Measurements from ENCODE around the gene DPP4.
A peak's percentile ranks its signal among the peaks of the same experiment; 100 is the strongest.

The DPP4 gene

DNA sequence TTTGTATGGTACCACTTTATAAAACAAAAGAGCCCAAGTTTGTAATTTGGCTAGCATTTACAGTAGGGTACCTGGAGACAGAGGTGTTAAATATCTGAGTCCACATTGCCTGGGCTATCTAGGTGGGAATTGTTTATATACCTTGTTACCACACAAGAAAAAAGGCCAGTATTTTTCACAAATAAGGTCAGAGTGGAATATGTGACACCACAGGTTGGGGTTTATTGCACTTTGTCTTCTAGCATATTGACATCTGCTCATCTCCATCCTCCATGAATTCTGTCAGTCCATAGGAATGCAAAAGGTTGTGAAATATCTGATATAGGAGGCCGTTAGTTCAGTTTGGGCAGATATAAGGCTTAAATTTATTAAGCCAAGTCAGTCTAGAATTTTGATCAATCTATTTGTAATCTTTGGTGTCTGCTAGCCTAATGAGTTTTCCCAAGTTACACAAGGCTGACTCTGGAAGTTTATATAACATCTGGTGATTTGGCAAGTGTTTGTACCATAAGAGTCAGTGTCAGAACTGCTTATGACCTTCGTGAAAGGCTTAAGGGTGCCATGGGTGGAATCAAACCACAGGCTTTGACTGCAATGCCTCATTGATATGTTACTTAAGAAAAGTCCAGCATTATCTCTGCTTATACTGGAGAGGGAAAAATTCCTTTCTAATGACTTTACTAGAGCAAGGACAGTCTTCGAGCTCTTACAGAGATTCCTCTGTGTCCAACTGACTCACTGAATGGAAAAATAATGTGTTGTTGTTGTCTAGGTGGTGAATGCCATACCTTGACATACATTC is 11.3 kb upstream of the DPP4 start:
- DNase-seq (ENCODE audit: low spot score): no peak

- DNase-seq (ENCODE audit: low spot score): no peak
Observed at GRCh38 chr2:162084536-162084935, 10.5 kb upstream of the DPP4 start.

- no peak for DNase-seq (ENCODE audit: low spot score)
Observed at GRCh38 chr2:162082681-162083080, 8.7 kb upstream of the DPP4 start.

DNA sequence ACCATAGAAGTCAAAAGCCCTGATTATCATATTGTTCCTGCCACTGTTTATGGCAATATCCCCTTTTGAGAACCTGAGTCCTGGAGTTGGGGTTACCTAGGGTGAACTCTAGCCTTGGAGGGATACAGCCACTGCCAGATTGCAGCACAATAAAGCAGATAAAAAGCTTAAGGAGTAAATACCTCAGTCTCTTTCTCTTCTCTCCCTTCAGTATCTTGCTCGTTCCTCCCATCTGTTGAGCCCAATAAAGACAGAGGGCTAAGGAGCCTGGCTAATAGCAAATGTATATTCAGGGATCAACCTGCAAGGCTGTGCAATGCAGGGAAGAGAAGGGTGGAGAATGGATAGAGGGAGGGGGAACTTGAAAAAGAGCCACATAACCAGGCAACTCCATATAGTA is 8.0 kb upstream of the DPP4 start:
- DNase-seq (ENCODE audit: low spot score): no peak

GRCh38 chr2:162079514-162079913 is 5.5 kb upstream of the DPP4 start:
- no peak for DNase-seq (ENCODE audit: low spot score)

- no peak for DNase-seq (ENCODE audit: low spot score)
Observed at GRCh38 chr2:162075689-162076132, 1.7 kb upstream of the DPP4 start.

- no peak for DNase-seq (ENCODE audit: low spot score)
Observed at GRCh38 chr2:162074928-162075688, 1.1 kb upstream of the DPP4 start.

DNA sequence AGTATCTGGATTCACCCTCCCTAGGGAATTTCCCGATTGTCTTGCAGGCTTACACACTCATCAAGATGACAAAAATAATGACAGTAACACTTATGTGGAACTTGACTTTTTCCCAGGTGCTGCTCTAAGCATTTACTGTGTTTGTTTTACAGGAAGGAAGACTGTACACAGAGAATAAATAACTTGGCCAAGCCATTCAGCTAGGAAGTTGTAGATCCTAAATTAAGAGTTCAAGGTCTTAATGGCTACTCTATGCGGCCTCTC is 549 bp upstream of the DPP4 start:
- no peak for DNase-seq (ENCODE audit: low spot score)

DNA sequence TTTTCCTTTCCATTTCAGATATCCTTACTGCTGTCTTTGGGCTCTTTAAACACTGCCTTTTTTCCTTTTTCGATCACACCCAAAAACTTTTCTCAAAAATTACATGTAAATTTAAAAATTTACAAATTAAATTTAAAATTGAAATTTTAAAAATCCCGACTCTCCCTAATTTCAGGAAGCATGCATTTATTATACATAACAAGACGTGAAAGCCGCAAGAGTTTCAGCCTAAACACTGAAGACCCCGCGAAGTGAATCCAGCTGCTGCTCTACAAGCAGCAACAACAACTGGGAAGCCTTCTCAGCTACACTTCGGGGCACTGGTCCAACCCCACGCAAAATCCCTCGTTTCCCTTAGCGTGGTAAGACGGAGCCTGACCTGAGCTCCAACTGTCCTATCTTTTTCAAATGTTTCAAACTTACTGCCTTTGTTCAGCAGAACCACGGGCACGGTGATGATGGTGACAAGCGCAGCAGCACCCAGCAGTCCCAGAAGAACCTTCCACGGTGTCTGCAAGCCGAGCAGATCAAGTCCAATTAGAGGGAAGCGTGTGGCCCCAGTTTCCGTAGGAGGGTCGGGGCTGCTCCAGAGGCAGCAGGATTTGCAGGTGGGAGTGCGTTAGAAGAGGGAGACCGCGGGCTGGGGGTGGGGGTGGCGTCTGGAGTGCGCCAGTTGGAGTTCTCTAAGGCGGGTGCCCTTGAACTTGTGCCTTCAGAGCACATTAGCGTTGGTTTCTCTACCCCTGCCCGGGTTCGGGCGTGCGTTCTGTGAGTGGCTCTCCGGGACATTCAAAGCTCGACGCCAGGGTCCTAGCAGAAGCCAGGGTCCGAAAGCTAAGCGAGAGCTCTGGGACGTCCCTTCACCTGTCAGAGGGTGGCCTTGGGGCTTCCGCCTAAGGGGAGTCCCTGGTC is 783 bp downstream of the DPP4 start:
- DNase-seq (ENCODE audit: low spot score): no peak

GRCh38 chr2:162072181-162072702 is 1.8 kb downstream of the DPP4 start:
- peak; percentile 84 for DNase-seq (ENCODE audit: low spot score)

- DNase-seq (ENCODE audit: low spot score): no peak
Observed at GRCh38 chr2:162071001-162071400, 3.0 kb downstream of the DPP4 start.

DNA sequence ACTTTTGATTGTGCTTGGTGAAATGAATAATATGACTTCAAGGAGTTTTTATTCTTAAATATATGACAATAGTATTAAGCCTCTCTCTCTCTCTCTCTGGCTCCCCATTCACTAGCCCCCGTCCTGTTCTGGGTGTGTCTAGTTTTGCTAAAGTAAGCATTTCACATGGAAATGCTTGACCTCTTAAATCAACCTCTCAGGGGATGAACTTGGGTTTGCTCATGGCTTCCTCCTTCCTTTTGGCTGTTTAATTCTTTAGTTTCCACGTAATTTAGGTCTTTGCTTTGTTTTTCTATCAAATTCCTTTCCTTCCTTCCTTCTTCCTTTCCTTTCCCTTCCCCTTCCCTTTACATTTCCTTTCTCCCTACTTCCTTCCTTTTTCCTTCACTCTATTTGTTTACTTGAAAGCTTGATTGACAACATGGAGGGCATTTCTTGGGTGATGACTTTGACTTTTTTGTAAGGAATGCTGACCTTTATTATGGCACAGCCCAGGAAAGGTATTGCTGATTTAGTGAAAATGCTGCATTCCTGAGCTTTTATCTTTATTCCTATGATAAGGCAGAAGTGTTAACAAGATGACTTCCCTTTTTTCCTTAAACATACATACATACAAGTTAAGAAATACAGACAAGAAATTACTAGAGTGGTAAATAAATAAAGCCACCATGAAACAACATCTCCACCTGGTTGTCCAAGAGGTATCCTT is 3.6 kb downstream of the DPP4 start:
- no peak for DNase-seq (ENCODE audit: low spot score)

DNA sequence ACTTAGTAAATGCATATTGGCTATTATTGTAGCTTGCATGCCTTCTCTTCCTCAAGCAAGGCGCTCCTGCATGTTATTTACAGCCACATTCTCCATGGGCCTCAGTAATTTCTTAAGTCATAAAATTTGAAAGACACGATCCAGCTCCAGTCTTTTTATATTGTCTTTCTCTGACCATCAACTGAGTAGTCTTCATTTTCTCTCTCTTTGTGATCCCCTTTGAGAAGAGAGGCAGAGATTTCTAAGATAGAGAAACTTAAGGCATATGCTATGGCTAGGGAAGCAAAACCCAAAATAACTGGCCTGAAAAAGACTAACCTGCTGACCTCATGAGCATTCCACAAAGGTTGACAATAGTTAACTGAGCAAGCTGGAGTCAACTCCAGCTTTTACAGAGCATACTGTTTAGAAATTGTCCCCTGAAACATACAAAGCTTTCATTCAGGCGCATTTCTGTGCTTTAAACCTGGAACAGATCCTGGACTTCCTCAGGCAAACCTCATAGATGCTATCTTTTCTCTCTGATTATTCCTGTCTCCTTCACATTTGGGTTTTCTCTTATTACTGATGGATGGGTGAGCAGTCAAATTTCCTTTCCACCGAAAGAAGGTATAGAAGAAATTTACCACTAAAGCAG is 4.6 kb downstream of the DPP4 start:
- DNase-seq (ENCODE audit: low spot score): no peak

DNA sequence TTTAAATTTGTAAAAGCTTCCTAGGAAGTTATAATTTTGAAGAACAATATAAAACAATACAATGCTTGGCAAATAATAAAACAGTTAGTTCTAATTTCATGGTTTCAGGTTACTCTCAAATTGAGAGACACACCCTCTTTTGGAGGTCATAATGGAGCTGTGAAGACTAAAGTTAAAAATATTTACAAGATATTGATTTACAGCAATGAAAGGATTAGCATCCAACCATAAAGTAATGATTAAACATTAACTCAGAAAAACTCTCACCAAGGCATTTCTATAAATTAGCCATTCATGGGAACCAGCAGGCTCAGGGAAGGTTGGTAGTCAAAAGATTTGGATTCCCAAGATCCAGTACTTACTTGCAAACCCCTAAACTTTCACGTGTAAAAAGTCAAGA is 6.4 kb downstream of the DPP4 start:
- no peak for DNase-seq (ENCODE audit: low spot score)

- no peak for DNase-seq (ENCODE audit: low spot score)
Observed at GRCh38 chr2:162065767-162066166, 8.2 kb downstream of the DPP4 start.

- DNase-seq (ENCODE audit: low spot score): no peak
Observed at GRCh38 chr2:162063899-162064298, 10.1 kb downstream of the DPP4 start.

DNA sequence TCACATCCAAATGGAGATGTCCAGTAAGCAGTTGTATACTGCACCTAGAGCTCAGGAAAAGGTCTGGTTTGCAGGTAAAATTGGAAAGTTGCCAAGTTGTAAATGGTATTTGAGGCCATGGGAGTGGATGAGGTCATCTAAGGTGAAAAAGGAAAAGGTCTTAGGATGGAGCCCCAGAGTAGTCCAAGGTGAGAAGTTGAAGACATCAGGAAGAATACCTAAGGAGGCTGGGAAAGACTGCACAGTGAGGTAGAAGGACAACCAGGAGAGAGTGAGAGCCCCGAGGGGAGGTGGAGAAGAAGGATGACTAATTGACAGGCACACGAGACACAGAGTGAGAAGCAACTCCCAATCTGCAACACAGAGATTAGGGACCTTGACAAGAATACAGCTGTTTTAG is 10.7 kb downstream of the DPP4 start:
- no peak for DNase-seq (ENCODE audit: low spot score)

GRCh38 chr2:162062559-162062958 is 11.5 kb downstream of the DPP4 start:
- DNase-seq (ENCODE audit: low spot score): peak; percentile 53

- no peak for DNase-seq (ENCODE audit: low spot score)
Observed at GRCh38 chr2:162061021-162061420, 13.0 kb downstream of the DPP4 start.

GRCh38 chr2:162060532-162060931 is 13.5 kb downstream of the DPP4 start:
- DNase-seq (ENCODE audit: low spot score): no peak

DNA sequence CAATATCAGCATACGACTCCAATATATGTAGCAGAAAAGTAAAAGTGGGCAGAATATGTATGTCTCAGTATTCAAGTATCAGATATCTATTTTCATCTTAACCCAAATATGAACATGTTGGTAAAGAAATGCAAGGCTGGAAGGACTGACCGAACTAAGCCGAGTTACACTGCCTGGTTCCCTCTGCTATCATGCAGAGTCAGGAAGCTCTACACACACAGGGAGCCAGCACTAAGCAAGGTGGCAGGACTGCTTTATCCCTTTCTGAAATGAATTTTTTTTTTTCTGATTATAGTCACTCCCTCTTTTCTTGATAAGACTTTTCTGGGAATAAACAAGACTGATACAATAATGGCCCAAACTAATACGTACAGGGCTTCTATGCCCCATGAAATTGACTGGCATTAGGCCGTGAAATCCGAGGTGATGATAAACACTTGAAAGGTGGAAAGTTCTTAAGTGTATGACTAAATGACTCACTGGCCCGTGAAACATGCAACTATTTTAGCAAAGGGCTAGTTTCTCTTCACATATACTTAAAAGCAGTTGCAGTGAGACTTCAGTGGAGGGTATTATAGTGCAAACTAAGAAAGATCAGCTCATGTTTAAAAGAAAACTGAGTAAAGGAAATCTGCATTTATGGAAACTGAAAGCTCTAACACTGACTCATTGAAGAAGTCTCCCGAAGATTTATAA is 14.9 kb downstream of the DPP4 start:
- DNase-seq (ENCODE audit: low spot score): peak; percentile 84

Data from activated CD4-positive, alpha-beta T cell treated with anti-CD3 and anti-CD28 coated beads, Interleukin-2, Interleukin-4, amounts not matched to agents 100 ng/mL and 50 ng/mL, durations not matched to agents 16 hours and 8 hours (primary cell).